K562 (cell line): ENCODE data around the gene BACE1. TPM values are rescaled to one million over a fixed set of nuclear protein-coding genes. Genes with fewer than 3 reads are reported as not detected.

Experiments
- ATF3 ChIP-seq, 2 experiments: fragments of 450-650 bp in 1 of 2; sonication (generic) in 1 of 2; formaldehyde crosslinking in 1 of 2; IDR thresholded peaks in 1 of 2; conservative IDR thresholded peaks in 1 of 2; 2 replicates each; pipeline versions ENCODE4 v1.6.1 to v1.8.1; 2016 to 2023; ENCODE audit warnings: mild to moderate bottlenecking in 2 of 2, moderate library complexity in 2 of 2, inconsistent platforms in 1 of 2, missing genetic modification reagents in 1 of 2
- DMBX1 ChIP-seq: fragments of 250-450 bp; sonication (Bioruptor Pico); IDR thresholded peaks from 2 replicates; pipeline ENCODE4 v1.8.0; 2022; ENCODE audit warnings: inconsistent platforms, mild to moderate bottlenecking, moderate library complexity, borderline replicate concordance
- E4F1 ChIP-seq: fragments of 250-450 bp; sonication (Bioruptor Pico); IDR thresholded peaks from 2 replicates; pipeline ENCODE4 v1.5.0; 2021; ENCODE audit warnings: mild to moderate bottlenecking, borderline replicate concordance
- ETV1 ChIP-seq: fragments of 450-650 bp; conservative IDR thresholded peaks from 2 replicates; pipeline ENCODE4 v1.6.1; 2016; ENCODE audit warnings: missing genetic modification characterization, control low read depth, low read depth, missing compliant biosample characterization
- FOSL1 ChIP-seq: fragments of 200-800 bp; sonication (Bioruptor generic); conservative IDR thresholded peaks from 2 replicates; pipeline ENCODE4 v1.6.1; 2016; ENCODE audit warnings: missing genetic modification characterization, missing compliant biosample characterization
- NCOA2 ChIP-seq, 2 experiments: fragments of 450-650 bp; IDR thresholded peaks; 2 replicates each; pipeline ENCODE4 v1.6.1; 2018; ENCODE audit warnings: mild to moderate bottlenecking in 2 of 2, moderate library complexity in 1 of 2; ENCODE audit not compliant: partially characterized antibody in 2 of 2
- NFATC3 ChIP-seq: fragments of 450-650 bp; IDR thresholded peaks from 2 replicates; pipeline ENCODE4 v1.6.1; 2017; ENCODE audit warnings: mild to moderate bottlenecking
- RUNX1 ChIP-seq: sonication (generic); IDR thresholded peaks from 2 replicates; pipeline ENCODE4 v1.6.1; 2016; ENCODE audit warnings: antibody characterized with exemption, low read depth
- STAT5B ChIP-seq: fragments of 250-450 bp; sonication (Bioruptor Pico); IDR thresholded peaks from 2 replicates; pipeline ENCODE4 v1.8.0; 2021; ENCODE audit warnings: mild to moderate bottlenecking, inconsistent platforms
- TOE1 ChIP-seq, 2 experiments: fragments of 450-650 bp in 1 of 2; sonication (generic) in 1 of 2; formaldehyde crosslinking in 1 of 2; IDR thresholded peaks; 2 replicates each; pipeline versions ENCODE4 v1.7.1 to v1.8.0; 2016 to 2022; ENCODE audit warnings: borderline replicate concordance in 2 of 2, mild to moderate bottlenecking in 2 of 2, antibody characterized with exemption in 1 of 2, inconsistent platforms in 1 of 2, low read depth in 1 of 2, missing genetic modification reagents in 1 of 2, moderate library complexity in 1 of 2
- ZFX ChIP-seq: sonication (generic); formaldehyde crosslinking; IDR thresholded peaks from 2 replicates; pipeline ENCODE4 v1.8.0; 2022; ENCODE audit warnings: mild to moderate bottlenecking, missing genetic modification reagents, moderate library complexity
- ZNF318 ChIP-seq, 2 experiments: fragments of 450-650 bp; IDR thresholded peaks; 2 replicates each; pipeline ENCODE4 v1.6.1; 2016; ENCODE audit warnings: mild to moderate bottlenecking in 2 of 2, borderline replicate concordance in 1 of 2, low read depth in 1 of 2, moderate library complexity in 1 of 2
- ZNF354B ChIP-seq: fragments of 250-450 bp; sonication (Bioruptor Pico); IDR thresholded peaks from 2 replicates; pipeline ENCODE4 v1.4.0; 2020
- ZNF707 ChIP-seq: fragments of 250-450 bp; sonication (Bioruptor Pico); conservative IDR thresholded peaks from 2 replicates; pipeline ENCODE4 v1.8.0; 2022; ENCODE audit warnings: inconsistent platforms, mild to moderate bottlenecking, moderate library complexity
- polyA plus RNA-seq, 8 experiments: library from polyadenylated mRNA; depleted of rRNA in 4 of 8; stranded (reverse) in 5 of 8; unstranded in 3 of 8; fragments of >200 nt; fragmentation: Nextera tagmentation in 2 of 8; fragmentation: Illumina TruSeq in 1 of 8; extraction: Ambion mirVana in 2 of 8; extraction: Trizol in 1 of 8; gene quantifications; 2 replicates each; pipeline versions ENCODE4 v1.2.1 to v1.2.3, GENCODE V29; 2011 to 2014; ENCODE audit warnings: inconsistent platforms in 1 of 8, missing spikeins in 1 of 8
- total RNA-seq, 7 experiments: library from RNA; depleted of rRNA in 6 of 7; stranded (reverse); fragments of >200 nt in 6 of 7; fragmentation: Illumina TruSeq in 2 of 7; extraction: Trizol in 2 of 7; gene quantifications; 2 replicates each; pipeline versions ENCODE4 v1.2.1 to v1.2.3, GENCODE V29; 2011 to 2021; ENCODE audit warnings: low replicate concordance in 1 of 7

BACE1 gene
- total and polyA plus RNA-seq, 9 of the 15 experiments (the other 6 are each of a cell fraction or from before 2014, with no cell fraction given): 0.01 to 0.25 (median 0.16) TPM; not detected in 5

- TF ChIP-seq ZNF318 (IDR thresholded peaks at IDR 0.05; ENCODE audit: borderline replicate concordance in 1 of 2, low read depth in 1 of 2) (no peak), ZFX (CRISPR knock-in tag) (peak; percentile 48), TOE1 (IDR thresholded peaks at IDR 0.05; ENCODE audit: borderline replicate concordance) (no peak), TOE1 (CRISPR knock-in tag; IDR thresholded peaks at IDR 0.05; ENCODE audit: borderline replicate concordance, low read depth) (no peak), ZNF354B (CRISPR knock-in tag) (no peak), NCOA2 (IDR thresholded peaks at IDR 0.05; ENCODE audit: partially characterized antibody in 2 of 2) (no peak), RUNX1 (no peak), ZNF707 (CRISPR knock-in tag) (no peak), ETV1 (tag) (peak; percentile 89), ATF3 (IDR thresholded peaks at IDR 0.05) (peak; percentile 79), ATF3 (CRISPR knock-in tag; conservative IDR thresholded peaks at IDR 0.05) (0 out of 2 replicates have a peak, but pooled peaks have one; percentile 52), STAT5B (CRISPR knock-in tag) (no peak), NFATC3 (no peak), E4F1 (CRISPR knock-in tag) (no peak), DMBX1 (CRISPR knock-in tag) (no peak), FOSL1 (tag) (0 out of 2 replicates have a peak, but pooled peaks have one; percentile 26)
Observed at GRCh38 chr11:117327567-117328374, 11.7 kb upstream of the BACE1 start, which contains the start of gene CEP164 (continued).
